GM12864 (cell line): ENCODE results near the gene PRCD.
"Not testable (repeated sequence)": the region's sequence is repeated elsewhere in the genome, so short reads cannot be mapped to it uniquely, and the experiment has no call there.

Source experiments
- DNase-seq: peaks from one replicate; pipeline ENCODE4 v3.0.0-alpha.2; 2011; ENCODE audit warnings: low read depth
- H3K4me3 ChIP-seq: 2 replicates; pipeline ENCODE4 v1.5.1; 2011; ENCODE audit warnings: mild to moderate bottlenecking, low read depth, low read length, control low read depth
- CTCF ChIP-seq: IDR thresholded peaks from 2 replicates; pipeline ENCODE4 v1.5.1; 2011; ENCODE audit warnings: low read depth, mild to moderate bottlenecking, moderate library complexity, low read length, control low read depth, inconsistent platforms; ENCODE audit errors: missing control alignments

PRCD gene

GRCh38 chr17:76561799-76562268 is 22.0 kb downstream of the PRCD start:
- no peak for TF ChIP-seq CTCF
- no peak overlapping the region for H3K4me3 ChIP-seq
- DNase-seq: no peak

DNA sequence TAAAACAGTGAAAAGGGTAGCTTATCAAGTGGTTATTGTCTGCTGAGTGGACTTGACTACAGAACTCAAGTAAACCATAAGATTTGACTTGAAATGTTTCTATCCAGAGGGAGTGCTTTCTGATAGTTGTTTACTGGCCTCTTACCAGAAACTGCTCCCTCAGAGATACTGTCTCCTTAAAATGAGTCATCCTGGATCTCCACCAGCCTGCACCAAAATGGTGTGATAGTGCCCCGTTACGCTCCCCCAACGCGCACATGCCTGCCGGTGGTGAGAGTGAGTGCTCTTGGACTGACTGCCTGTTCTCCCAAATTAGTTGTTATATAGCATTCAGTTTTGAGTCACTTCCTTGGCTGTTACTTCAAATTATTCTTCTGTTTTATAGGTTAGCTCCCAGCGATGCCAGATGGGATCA is 22.9 kb downstream of the PRCD start:
- DNase-seq: no peak
- H3K4me3 ChIP-seq: no peak overlapping the region
- no peak for TF ChIP-seq CTCF

DNA sequence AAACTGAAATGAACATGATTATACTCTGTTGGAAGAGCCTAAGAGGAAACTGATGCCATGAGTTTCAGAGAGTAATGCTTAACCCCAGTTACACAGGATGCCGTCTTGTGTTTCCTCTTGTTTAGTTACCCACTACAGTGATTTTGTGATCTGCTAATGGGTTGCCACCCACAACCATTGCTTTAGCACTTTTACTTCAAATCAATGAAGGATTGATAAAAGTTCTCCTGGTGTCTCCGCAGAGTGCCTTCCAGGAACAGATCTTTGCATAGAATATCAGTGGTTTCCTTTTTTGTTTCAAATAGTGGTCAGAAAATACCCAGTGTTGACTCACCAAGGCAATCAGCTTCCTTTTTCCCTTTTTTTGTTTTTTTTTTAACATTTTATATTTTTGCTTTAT is 23.5 kb downstream of the PRCD start:
- H3K4me3 ChIP-seq: not testable (repeated sequence)

DNA sequence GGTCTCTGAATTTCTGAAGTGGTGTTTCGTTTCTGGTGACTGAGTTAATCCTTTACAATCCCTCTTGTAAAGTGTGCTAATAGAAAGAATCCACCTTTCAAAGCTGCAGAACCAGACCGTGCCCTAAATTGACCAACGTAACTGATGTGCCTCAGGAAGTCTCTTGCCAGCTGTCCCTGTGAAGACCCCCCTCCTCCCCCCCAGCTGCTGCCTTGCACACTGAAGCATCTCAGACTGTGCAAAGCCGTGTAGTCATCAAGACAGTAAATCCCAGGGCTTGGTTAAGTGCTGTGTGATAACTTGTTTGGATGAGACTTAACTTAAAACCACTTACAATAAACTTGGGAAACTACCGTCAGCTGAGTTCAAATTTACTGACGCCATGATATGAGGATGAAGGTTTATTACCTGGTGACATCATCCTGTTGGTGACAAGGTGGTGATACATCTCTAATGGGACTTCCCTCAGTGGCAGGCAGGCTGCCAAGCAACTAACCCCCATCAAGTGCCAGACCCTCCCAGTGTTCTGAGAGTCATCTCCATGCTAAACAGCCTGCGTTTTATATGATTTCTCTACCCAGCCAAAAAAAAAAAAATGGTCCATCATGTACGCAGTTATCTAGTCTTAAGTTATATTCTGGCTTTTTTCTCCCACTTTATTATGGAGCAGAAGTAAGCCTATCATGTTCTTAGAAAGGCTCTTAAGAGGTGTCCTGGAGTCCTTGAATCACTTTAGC is 25.3 kb downstream of the PRCD start:
- H3K4me3 ChIP-seq, DNase-seq: not testable (repeated sequence)

More for the DNA sequence above, 23.5 kb downstream of the PRCD start:
- DNase-seq: not testable (repeated sequence)

DNA sequence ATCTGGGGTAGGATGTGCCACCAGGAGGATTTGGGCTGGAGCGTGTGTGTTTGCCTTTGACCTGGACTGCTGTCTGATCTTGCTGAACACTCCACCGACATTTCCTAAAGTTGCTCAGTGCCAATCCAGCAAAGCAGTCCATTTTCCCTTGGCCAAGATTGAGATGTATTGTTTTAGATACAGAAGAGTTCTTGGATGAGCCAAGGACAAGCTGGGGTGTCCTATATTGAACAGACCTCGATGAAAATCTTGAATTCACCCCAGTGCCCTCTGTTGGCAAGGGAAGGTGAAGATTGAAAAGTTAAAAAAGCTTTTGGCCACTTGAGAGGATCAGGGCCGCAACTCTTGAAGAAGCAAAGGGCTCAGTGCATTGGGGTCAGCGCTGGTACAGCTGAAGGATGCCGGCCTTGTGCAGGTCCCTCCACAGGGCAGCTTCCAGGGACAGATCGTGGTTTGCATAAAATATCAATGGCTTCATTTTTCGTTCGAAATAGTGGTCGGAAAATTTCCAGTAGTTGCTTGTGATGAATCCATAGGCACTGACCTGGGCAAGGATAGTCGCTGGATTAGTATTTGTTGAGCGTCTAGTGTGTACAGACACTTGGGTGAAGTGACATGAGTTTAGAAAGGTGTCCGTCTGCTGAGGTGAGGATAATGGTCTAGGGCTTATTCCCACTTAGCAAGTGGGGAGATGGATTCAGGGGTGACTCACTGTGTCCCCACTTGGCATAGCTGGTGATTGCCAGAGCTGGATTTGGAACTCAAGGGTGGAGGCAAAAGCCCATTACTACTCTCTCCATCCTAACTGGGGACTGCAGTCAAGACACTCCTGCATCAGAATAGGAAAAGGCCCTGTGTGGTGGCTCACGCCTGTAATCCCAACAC is 26.1 kb downstream of the PRCD start:
- no peak for TF ChIP-seq CTCF
- H3K4me3 ChIP-seq: no peak overlapping the region
- no peak for DNase-seq

- H3K4me3 ChIP-seq: no peak overlapping the region
- no peak for DNase-seq
- TF ChIP-seq CTCF: no peak
These were observed 26.7 kb downstream of the PRCD start for GRCh38 chr17:76566613-76566943.

DNA sequence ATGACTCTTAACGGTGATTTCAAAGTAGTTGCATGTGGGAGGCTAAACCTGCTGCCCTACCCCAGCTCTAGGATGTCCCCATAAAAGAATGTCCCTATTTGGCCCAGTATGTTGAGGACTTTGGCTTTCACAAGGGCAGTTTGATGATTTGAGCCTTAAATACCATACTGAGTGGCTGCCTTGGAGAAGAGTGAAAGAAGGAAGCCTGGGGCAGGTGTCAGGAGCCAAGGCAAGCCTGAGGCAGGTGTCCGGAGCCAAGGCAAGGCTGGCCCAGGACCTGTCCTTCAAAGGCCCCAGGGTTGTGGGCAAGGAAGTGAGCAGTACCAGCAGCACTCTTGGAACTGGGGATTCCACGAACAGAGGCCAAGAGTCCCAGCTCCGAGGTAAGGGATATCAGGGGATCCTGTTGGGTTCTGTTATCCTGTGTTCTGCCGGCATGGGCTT is 27.2 kb downstream of the PRCD start:
- no peak overlapping the region for H3K4me3 ChIP-seq
- TF ChIP-seq CTCF: no peak
- DNase-seq: no peak
